SK-N-MC (cell line): ENCODE measurements around the gene GFOD2.

Source experiments
- EZH2 ChIP-seq: fragments of 200-600 bp; sonication (generic); IDR thresholded peaks from one replicate; pipeline ENCODE4 v1.6.1; 2017; ENCODE audit warnings: antibody characterized with exemption
- FOXP2 ChIP-seq: optimal IDR thresholded peaks from 2 replicates; pipeline ENCODE3; 2011; ENCODE audit warnings: mild to moderate bottlenecking, moderate library complexity; ENCODE audit not compliant: insufficient read depth; ENCODE audit errors: extremely low read length, control extremely low read depth
- POLR2AphosphoS5 ChIP-seq: IDR thresholded peaks from 2 replicates; pipeline ENCODE4 v1.6.1; 2012; ENCODE audit warnings: mild to moderate bottlenecking, low read depth, low read length, borderline replicate concordance

DNA sequence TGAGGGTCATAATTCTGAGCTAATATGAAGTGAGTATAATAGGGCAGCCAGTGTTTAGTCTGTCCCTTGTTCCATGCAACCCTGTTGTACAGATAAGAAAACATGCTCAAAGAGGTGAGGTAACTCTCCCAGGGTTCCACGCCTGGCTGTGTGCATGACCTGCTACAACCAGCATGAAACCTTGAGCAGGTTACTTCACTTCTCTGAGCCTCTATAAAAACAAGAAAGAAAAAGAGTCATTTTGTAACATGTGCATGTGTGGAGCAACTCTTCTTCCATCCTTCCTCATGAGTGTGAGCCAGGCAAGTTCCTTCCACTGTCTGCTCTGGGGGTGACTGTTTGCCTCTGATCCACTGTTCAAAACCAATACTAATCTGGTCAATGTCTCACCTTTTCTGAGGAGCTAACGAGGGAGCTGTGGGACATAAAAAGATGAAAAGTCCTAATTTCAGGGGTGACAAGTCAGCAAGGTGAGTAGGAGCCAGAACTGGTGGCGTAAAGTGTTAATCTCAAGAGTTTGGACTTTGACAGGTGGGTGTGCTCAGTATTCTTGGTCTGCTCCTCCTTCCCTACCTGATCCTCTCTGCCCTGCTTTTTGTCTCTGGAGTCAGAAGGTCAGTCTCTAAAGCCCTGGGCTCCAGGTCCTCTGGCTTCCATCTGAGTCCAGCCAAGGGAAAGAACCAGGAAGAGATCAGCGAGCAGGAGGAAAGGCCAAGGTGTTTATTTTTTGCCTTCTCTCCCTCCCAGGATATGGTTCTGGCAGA is 21.5 kb downstream of the GFOD2 start:
- no peak for TF ChIP-seq POLR2AphosphoS5
- no peak for TF ChIP-seq EZH2
- TF ChIP-seq FOXP2 = no peak
